ENCODE data around the gene ASXL3. TPM values are rescaled to one million over a fixed set of nuclear protein-coding genes. Genes with fewer than 3 reads are reported as not detected.

ASXL3 gene
- total RNA-seq, 1 experiment from 2014 or later: not detected

- no peaks in the 10 kb centered on the region for H3K36me3 ChIP-seq (ENCODE audit: control insufficient read depth in 1 of 2, insufficient read depth in 2 of 2, low read length in 2 of 2)
- H2AFZ ChIP-seq (ENCODE audit: low read depth, low read length, poor library complexity, severe bottlenecking): no peak overlapping the region
- ChIA-PET POLR2A (no interaction called here), RAD21 (ENCODE audit: low non-redundant PET in 1 of 2, low total read pairs in 2 of 2, uncharacterized antibody in 2 of 2, unreplicated experiment in 2 of 2) (no interaction called here), CTCF (no interaction called here)
- H3K27me3 ChIP-seq (ENCODE audit: insufficient read depth, low read length): no peaks in the 10 kb centered on the region
- no peak overlapping the region for H3K27ac ChIP-seq (ENCODE audit: low read depth, low read length)
- DNase-seq (ENCODE audit: low read depth, low spot score) (no peak), ATAC-seq (no peak)
- no peak overlapping the region for H3K9ac ChIP-seq (ENCODE audit: low read length)
- H3K4me1 ChIP-seq (ENCODE audit: control insufficient read depth in 1 of 2, insufficient read depth in 2 of 2, low read length in 2 of 2): no peaks in the 10 kb centered on the region
- H4K20me1 ChIP-seq (ENCODE audit: insufficient read depth): no peaks in the 10 kb centered on the region
- H3K4me2 ChIP-seq (ENCODE audit: low read length): no peak overlapping the region
- H3K9me2 ChIP-seq (ENCODE audit: insufficient read depth): no peaks in the 10 kb centered on the region
- intact Hi-C loops (cut with micrococcal nuclease): no loop called here
- H3K79me2 ChIP-seq (ENCODE audit: insufficient read depth, low read length): no peaks in the 10 kb centered on the region
- H3K9me3 ChIP-seq (ENCODE audit: control insufficient read depth in 1 of 2, insufficient read depth in 1 of 2, low read depth in 1 of 2, low read length in 2 of 2): peaks cover 2 to 6% of the 10 kb centered on the region in 2 experiments; a peak in 3 of 4 replicates
- TF ChIP-seq YY1 (IDR thresholded peaks at IDR 0.05; ENCODE audit: extremely low read depth, insufficient replicate concordance, low read depth, low read length) (no peak), SP1 (IDR thresholded peaks at IDR 0.05; ENCODE audit: low read depth) (no peak), EGR1 (IDR thresholded peaks at IDR 0.05; ENCODE audit: low read depth) (no peak), ATF3 (IDR thresholded peaks at IDR 0.05) (no peak), ZNF274 (IDR thresholded peaks at IDR 0.05; ENCODE audit: low read depth, low read length) (no peak), MAX (IDR thresholded peaks at IDR 0.05) (no peak), CBX3 (IDR thresholded peaks at IDR 0.05; ENCODE audit: low read depth) (no peak), FOSL1 (IDR thresholded peaks at IDR 0.05; ENCODE audit: low read depth) (no peak)
- no peak overlapping the region for H3K4me3 ChIP-seq (replicated peaks in 1 of 2; ENCODE audit: low read depth in 1 of 2, low read length in 2 of 2)
- no TSS peak for BruUV-seq (replicated peaks)
Observed at GRCh38 chr18:33660696-33661310, 82.8 kb downstream of the ASXL3 start.

- no TSS peak for BruUV-seq (replicated peaks)
- Histone ChIP-seq H3K4me3 (replicated peaks in 1 of 2; ENCODE audit: low read depth in 1 of 2, low read length in 2 of 2) (no peak overlapping the region), H3K79me2 (ENCODE audit: insufficient read depth, low read length) (no peaks in the 10 kb centered on the region), H3K4me1 (ENCODE audit: control insufficient read depth in 1 of 2, insufficient read depth in 2 of 2, low read length in 2 of 2) (no peaks in the 10 kb centered on the region), H3K4me2 (ENCODE audit: low read length) (no peak overlapping the region), H4K20me1 (ENCODE audit: insufficient read depth) (no peaks in the 10 kb centered on the region), H3K9me2 (ENCODE audit: insufficient read depth) (no peaks in the 10 kb centered on the region), H3K9ac (ENCODE audit: low read length) (no peak overlapping the region), H3K9me3 (ENCODE audit: control insufficient read depth in 1 of 2, insufficient read depth in 1 of 2, low read depth in 1 of 2, low read length in 2 of 2) (peaks cover 14 to 16% of the 10 kb centered on the region in 2 experiments; a peak in 3 of 4 replicates), H3K27me3 (ENCODE audit: insufficient read depth, low read length) (no peaks in the 10 kb centered on the region), H2AFZ (ENCODE audit: low read depth, low read length, poor library complexity, severe bottlenecking) (no peak overlapping the region), H3K36me3 (ENCODE audit: control insufficient read depth in 1 of 2, insufficient read depth in 2 of 2, low read length in 2 of 2) (no peaks in the 10 kb centered on the region), H3K27ac (ENCODE audit: low read depth, low read length) (no peak overlapping the region)
- TF ChIP-seq FOSL1 (IDR thresholded peaks at IDR 0.05; ENCODE audit: low read depth) (no peak), POLR2A (IDR thresholded peaks at IDR 0.05; ENCODE audit: borderline replicate concordance, extremely low read depth, insufficient read depth, insufficient read length) (no peak), EZH2phosphoT487 (IDR thresholded peaks at IDR 0.05; ENCODE audit: borderline replicate concordance) (no peak), SRF (IDR thresholded peaks at IDR 0.05; ENCODE audit: low read depth) (no peak), ZFX (IDR thresholded peaks at IDR 0.05) (no peak), ELF1 (IDR thresholded peaks at IDR 0.05; ENCODE audit: borderline replicate concordance, low read depth) (no peak)
- DNase-seq (ENCODE audit: low read depth, low spot score): no peak
- no peak for ATAC-seq
- intact Hi-C loops (cut with micrococcal nuclease): no loop called here
- ChIA-PET RAD21 (ENCODE audit: low non-redundant PET in 1 of 2, low total read pairs in 2 of 2, uncharacterized antibody in 2 of 2, unreplicated experiment in 2 of 2) (no interaction called here), CTCF (no interaction called here), POLR2A (no interaction called here)
Observed at GRCh38 chr18:33664241-33664874, 86.3 kb downstream of the ASXL3 start.

Data from HCT116 (cell line).